SK-N-SH (cell line): ENCODE measurements around the gene CADPS2. TPM values are rescaled to one million over a fixed set of nuclear protein-coding genes. Genes with fewer than 3 reads are reported as not detected.

Source experiments
- CTCF ChIA-PET: fragments of 300-600, 350-600 bp; formaldehyde crosslinking; extraction: SDS; loops from one replicate; lab custom pipeline; 2021; lab: Yijun Ruan, JAX
- POLR2A ChIA-PET: fragments of 350-600 bp; sonication (Branson Sonifier 250); formaldehyde crosslinking; extraction: SDS; loops from one replicate; lab custom pipeline; 2020; ENCODE audit warnings: antibody characterized with exemption, inconsistent platforms; lab: Yijun Ruan, JAX
- DNase-seq: peaks from one replicate; pipeline ENCODE4 v3.0.0; 2012
- H2AFZ ChIP-seq: fragments of 200-600 bp; sonication (generic); 2 replicates; pipeline ENCODE4 v1.8.1; 2016; ENCODE audit warnings: antibody characterized with exemption, mild to moderate bottlenecking, low read depth
- H3F3A ChIP-seq: fragments of 200-600 bp; sonication (generic); replicated peaks from 2 replicates; pipeline ENCODE3; 2016; ENCODE audit warnings: antibody characterized with exemption, mild to moderate bottlenecking; ENCODE audit not compliant: insufficient read depth
- H3K27ac ChIP-seq, 2 experiments: fragments of 200-500 bp in 1 of 2; fragments of 200-600 bp in 1 of 2; sonication (Bioruptor generic) in 1 of 2; sonication (generic), shearing (Covaris generic) in 1 of 2; 2 replicates each; pipeline versions ENCODE4 v1.5.1 to v1.6.1; 2014 to 2016; ENCODE audit warnings: low read depth in 2 of 2, inconsistent platforms in 1 of 2, low read length in 1 of 2, mild to moderate bottlenecking in 1 of 2, mixed read lengths in 1 of 2
- H3K27me3 ChIP-seq: fragments of 200-600 bp; sonication (generic), shearing (Covaris generic); 2 replicates; pipeline ENCODE4 v1.6.1; 2016; ENCODE audit warnings: mixed run types; ENCODE audit not compliant: insufficient read depth
- H3K36me3 ChIP-seq, 2 experiments: fragments of 200-500 bp in 1 of 2; fragments of 200-600 bp in 1 of 2; sonication (Bioruptor generic) in 1 of 2; sonication (generic) in 1 of 2; replicated peaks in 1 of 2; 2 replicates each; pipeline versions ENCODE3 to v1.5.1; 2014 to 2016; ENCODE audit warnings: low read length in 1 of 2, mild to moderate bottlenecking in 1 of 2; ENCODE audit not compliant: insufficient read depth in 2 of 2, control insufficient read depth in 1 of 2
- H3K4me1 ChIP-seq, 2 experiments: fragments of 200-500 bp in 1 of 2; fragments of 200-600 bp in 1 of 2; sonication (Bioruptor generic) in 1 of 2; sonication (generic), shearing (Covaris generic) in 1 of 2; 2 replicates each; pipeline versions ENCODE4 v1.5.1 to v1.6.1; 2014 to 2016; ENCODE audit warnings: low read depth in 1 of 2, low read length in 1 of 2, mixed run types in 1 of 2; ENCODE audit not compliant: insufficient read depth in 2 of 2, control insufficient read depth in 1 of 2
- H3K4me2 ChIP-seq: fragments of 200-600 bp; sonication (generic), shearing (Covaris generic); 2 replicates; pipeline ENCODE4 v1.6.1; 2017; ENCODE audit warnings: mixed run types
- H3K4me3 ChIP-seq, 2 experiments: fragments of 200-500 bp in 1 of 2; fragments of 200-600 bp in 1 of 2; sonication (Bioruptor generic) in 1 of 2; sonication (generic), shearing (Covaris generic) in 1 of 2; 2 replicates each; pipeline versions ENCODE4 v1.5.1 to v1.8.1; 2014 to 2016; ENCODE audit warnings: low read depth in 2 of 2, inconsistent platforms in 1 of 2, low read length in 1 of 2, mild to moderate bottlenecking in 1 of 2, mixed read lengths in 1 of 2, moderate library complexity in 1 of 2
- H3K79me2 ChIP-seq: fragments of 200-600 bp; sonication (generic); 2 replicates; pipeline ENCODE4 v1.8.1; 2017; ENCODE audit warnings: mild to moderate bottlenecking; ENCODE audit not compliant: insufficient read depth
- H3K9ac ChIP-seq: fragments of 200-600 bp; sonication (generic); 2 replicates; pipeline ENCODE4 v1.6.1; 2017; ENCODE audit warnings: mixed run types
- H3K9me2 ChIP-seq: fragments of 200-600 bp; sonication (generic); 2 replicates; pipeline ENCODE4 v1.6.1; 2017; ENCODE audit warnings: mixed run types
- H3K9me3 ChIP-seq: fragments of 200-600 bp; sonication (generic); 2 replicates; pipeline ENCODE4 v1.6.1; 2017; ENCODE audit warnings: mixed run types, mild to moderate bottlenecking, moderate library complexity
- H4K20me1 ChIP-seq: fragments of 200-600 bp; sonication (generic); 2 replicates; pipeline ENCODE4 v1.6.1; 2017; ENCODE audit warnings: mild to moderate bottlenecking, mixed run types; ENCODE audit not compliant: insufficient read depth
- CHD2 ChIP-seq: fragments of 150-350 bp; IDR thresholded peaks from 2 replicates; pipeline ENCODE4 v1.6.1; 2018; ENCODE audit warnings: low read length; ENCODE audit not compliant: partially characterized antibody
- EZH2phosphoT487 ChIP-seq: fragments of 200-600 bp; sonication (generic); IDR thresholded peaks from 2 replicates; pipeline ENCODE4 v1.6.1; 2017; ENCODE audit warnings: low read depth, mixed run types, mild to moderate bottlenecking, antibody characterized with exemption, moderate library complexity, borderline replicate concordance
- FOSL2 ChIP-seq: IDR thresholded peaks from 2 replicates; pipeline ENCODE4 v1.4.0; 2012; ENCODE audit warnings: low read depth, mild to moderate bottlenecking, moderate library complexity, borderline replicate concordance
- FOXJ3 ChIP-seq: sonication (generic); formaldehyde crosslinking; IDR thresholded peaks from 2 replicates; pipeline ENCODE4 v1.5.1; 2020; ENCODE audit warnings: mild to moderate bottlenecking, missing genetic modification reagents
- FOXM1 ChIP-seq: IDR thresholded peaks from 2 replicates; pipeline ENCODE4 v1.4.0; 2012; ENCODE audit warnings: low read depth, mild to moderate bottlenecking
- GABPA ChIP-seq: IDR thresholded peaks from 2 replicates; pipeline ENCODE4 v1.4.0; 2012; ENCODE audit warnings: low read depth, mild to moderate bottlenecking
- MXI1 ChIP-seq: IDR thresholded peaks from 2 replicates; pipeline ENCODE4 v1.6.1; 2012; ENCODE audit warnings: mild to moderate bottlenecking, low read depth, low read length, improper control_type of control experiment
- POLR2AphosphoS5 ChIP-seq: IDR thresholded peaks from 2 replicates; pipeline ENCODE4 v1.6.1; 2012; ENCODE audit warnings: low read depth, low read length
- RCOR1 ChIP-seq: fragments of 150-350 bp; IDR thresholded peaks from 2 replicates; pipeline ENCODE4 v1.6.1; 2017; ENCODE audit warnings: antibody characterized with exemption, low read length
- RFX5 ChIP-seq: IDR thresholded peaks from 2 replicates; pipeline ENCODE4 v1.6.1; 2012; ENCODE audit warnings: mild to moderate bottlenecking, improper control_type of control experiment, low read length
- RXRA ChIP-seq: IDR thresholded peaks from 2 replicates; pipeline ENCODE4 v1.4.0; 2012; ENCODE audit warnings: low read depth, mild to moderate bottlenecking, borderline replicate concordance
- TCF12 ChIP-seq: IDR thresholded peaks from 2 replicates; pipeline ENCODE4 v1.4.0; 2012
- TEAD4 ChIP-seq: IDR thresholded peaks from 2 replicates; pipeline ENCODE4 v1.4.0; 2012; ENCODE audit warnings: mild to moderate bottlenecking, borderline replicate concordance; ENCODE audit not compliant: insufficient read depth
- YY1 ChIP-seq: IDR thresholded peaks from 2 replicates; pipeline ENCODE4 v1.4.0; 2012; ENCODE audit warnings: low read depth, mild to moderate bottlenecking
- WGBS: methylation state at CpG from one replicate; pipeline ENCODE4 v1.1.6; 2017; ENCODE audit warnings: low lambda C conversion rate; 5-methylcytosine and 5-hydroxymethylcytosine counted together
- polyA plus RNA-seq, 3 experiments: library from polyadenylated mRNA; depleted of rRNA; stranded (reverse); fragments of >200 nt; gene quantifications; 2 replicates each; pipeline ENCODE4 v1.2.3, GENCODE V29; 2012
- TF ChIP-seq, protein P1 (sequence below): IDR thresholded peaks from 2 replicates; pipeline ENCODE4 v1.4.0; 2012; ENCODE audit warnings: low read depth, borderline replicate concordance
- TF ChIP-seq, protein P2 (sequence below): IDR thresholded peaks from 2 replicates; pipeline ENCODE4; 2012
- TF ChIP-seq, protein P3 (sequence below): IDR thresholded peaks from 2 replicates; pipeline ENCODE4 v1.4.0; 2012; ENCODE audit warnings: low read depth, borderline replicate concordance

Gene CADPS2
- polyA plus RNA-seq, 1 of the 3 experiments (the other 2 are of a cell fraction), result 0.05 TPM

GRCh38 chr7:122457325-122457724 lies 428.9 kb downstream of the CADPS2 start:
- TF ChIP-seq, protein P1, sequence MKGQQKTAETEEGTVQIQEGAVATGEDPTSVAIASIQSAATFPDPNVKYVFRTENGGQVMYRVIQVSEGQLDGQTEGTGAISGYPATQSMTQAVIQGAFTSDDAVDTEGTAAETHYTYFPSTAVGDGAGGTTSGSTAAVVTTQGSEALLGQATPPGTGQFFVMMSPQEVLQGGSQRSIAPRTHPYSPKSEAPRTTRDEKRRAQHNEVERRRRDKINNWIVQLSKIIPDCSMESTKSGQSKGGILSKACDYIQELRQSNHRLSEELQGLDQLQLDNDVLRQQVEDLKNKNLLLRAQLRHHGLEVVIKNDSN, result no peak
- TF ChIP-seq CHD2 (no peak), RXRA (no peak)
- H3K9ac ChIP-seq, result no peak overlapping the region
- CTCF ChIA-PET, result no interaction called here
- POLR2A ChIA-PET, result no interaction called here
- no peaks in the 10 kb centered on the region for H3K36me3 ChIP-seq
- no peak overlapping the region for H3K4me2 ChIP-seq
- H3K27ac ChIP-seq, result no peak overlapping the region
- no peaks in the 10 kb centered on the region for H3K27me3 ChIP-seq
- no peak for DNase-seq
- H2AFZ ChIP-seq, result no peak overlapping the region
- H3K9me2 ChIP-seq, result no peaks in the 10 kb centered on the region
- no peaks in the 10 kb centered on the region for H3K4me1 ChIP-seq
- H3K9me3 ChIP-seq, result no peaks in the 10 kb centered on the region
- no peak overlapping the region for H3K4me3 ChIP-seq
- no peaks in the 10 kb centered on the region for H3K79me2 ChIP-seq
- H4K20me1 ChIP-seq, result no peaks in the 10 kb centered on the region
- 4% methylated on average over 3 of the region's 3 CpGs for WGBS
- H3F3A ChIP-seq, result no peaks in the 10 kb centered on the region

GRCh38 chr7:122454776-122455507 lies 431.3 kb downstream of the CADPS2 start:
- Histone ChIP-seq H3K36me3 (no peaks in the 10 kb centered on the region), H3K4me1 (no peaks in the 10 kb centered on the region), H3K4me2 (no peak overlapping the region), H3K9me3 (no peaks in the 10 kb centered on the region), H3K27ac (no peak overlapping the region), H3K79me2 (no peaks in the 10 kb centered on the region), H3K27me3 (no peaks in the 10 kb centered on the region), H2AFZ (no peak overlapping the region), H3K9me2 (no peaks in the 10 kb centered on the region), H3K4me3 (no peak overlapping the region), H3K9ac (no peak overlapping the region), H4K20me1 (no peaks in the 10 kb centered on the region), H3F3A (no peaks in the 10 kb centered on the region)
- CTCF ChIA-PET, result interaction anchor here (1.0 kb wide), 1 partner anchor 9 kb away, joined by 3 read pairs; no protein-coding TSS in a partner anchor
- no peak for DNase-seq
- TF ChIP-seq TCF12, result no peak
- TF ChIP-seq, protein P1, result no peak
- no peak for TF ChIP-seq EZH2phosphoT487
- TF ChIP-seq MXI1, result no peak
- TF ChIP-seq RFX5, result no peak
- no peak for TF ChIP-seq GABPA
- TF ChIP-seq CHD2, result no peak
- TF ChIP-seq, protein P2, sequence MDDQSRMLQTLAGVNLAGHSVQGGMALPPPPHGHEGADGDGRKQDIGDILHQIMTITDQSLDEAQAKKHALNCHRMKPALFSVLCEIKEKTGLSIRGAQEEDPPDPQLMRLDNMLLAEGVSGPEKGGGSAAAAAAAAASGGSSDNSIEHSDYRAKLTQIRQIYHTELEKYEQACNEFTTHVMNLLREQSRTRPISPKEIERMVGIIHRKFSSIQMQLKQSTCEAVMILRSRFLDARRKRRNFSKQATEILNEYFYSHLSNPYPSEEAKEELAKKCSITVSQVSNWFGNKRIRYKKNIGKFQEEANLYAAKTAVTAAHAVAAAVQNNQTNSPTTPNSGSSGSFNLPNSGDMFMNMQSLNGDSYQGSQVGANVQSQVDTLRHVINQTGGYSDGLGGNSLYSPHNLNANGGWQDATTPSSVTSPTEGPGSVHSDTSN, result no peak
- TF ChIP-seq TEAD4, result no peak
- TF ChIP-seq, protein P3, sequence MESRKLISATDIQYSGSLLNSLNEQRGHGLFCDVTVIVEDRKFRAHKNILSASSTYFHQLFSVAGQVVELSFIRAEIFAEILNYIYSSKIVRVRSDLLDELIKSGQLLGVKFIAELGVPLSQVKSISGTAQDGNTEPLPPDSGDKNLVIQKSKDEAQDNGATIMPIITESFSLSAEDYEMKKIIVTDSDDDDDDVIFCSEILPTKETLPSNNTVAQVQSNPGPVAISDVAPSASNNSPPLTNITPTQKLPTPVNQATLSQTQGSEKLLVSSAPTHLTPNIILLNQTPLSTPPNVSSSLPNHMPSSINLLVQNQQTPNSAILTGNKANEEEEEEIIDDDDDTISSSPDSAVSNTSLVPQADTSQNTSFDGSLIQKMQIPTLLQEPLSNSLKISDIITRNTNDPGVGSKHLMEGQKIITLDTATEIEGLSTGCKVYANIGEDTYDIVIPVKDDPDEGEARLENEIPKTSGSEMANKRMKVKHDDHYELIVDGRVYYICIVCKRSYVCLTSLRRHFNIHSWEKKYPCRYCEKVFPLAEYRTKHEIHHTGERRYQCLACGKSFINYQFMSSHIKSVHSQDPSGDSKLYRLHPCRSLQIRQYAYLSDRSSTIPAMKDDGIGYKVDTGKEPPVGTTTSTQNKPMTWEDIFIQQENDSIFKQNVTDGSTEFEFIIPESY, result no peak
- no peak for TF ChIP-seq FOXJ3 (CRISPR knock-in tag)
- no peak for TF ChIP-seq RCOR1
- no peak for TF ChIP-seq RXRA
- TF ChIP-seq FOXM1, result no peak
- TF ChIP-seq YY1, result no peak
- no peak for TF ChIP-seq FOSL2
- no peak for TF ChIP-seq POLR2AphosphoS5
- POLR2A ChIA-PET, result no interaction called here
- WGBS, result 10% methylated on average over 4 of the region's 4 CpGs
